Gastroesophageal sphincter (tissue), 3 donors: ENCODE data around the gene CTLA4.

Experiments used
- POLR2AphosphoS5 ChIP-seq: sonication (generic); formaldehyde crosslinking; IDR thresholded peaks from one replicate; pipeline ENCODE4 v1.6.1; 2017; ENCODE audit warnings: antibody characterized with exemption
- TF ChIP-seq, protein P1 (sequence below), 4 experiments: fragments of 200-600 bp in 2 of 4; fragments of 450-650 bp in 2 of 4; sonication (generic) in 1 of 4; IDR thresholded peaks; one replicate each; pipeline ENCODE4 v1.5.1; 2017 to 2019; ENCODE audit warnings: antibody characterized with exemption in 4 of 4, mild to moderate bottlenecking in 2 of 4, moderate library complexity in 2 of 4

DNA sequence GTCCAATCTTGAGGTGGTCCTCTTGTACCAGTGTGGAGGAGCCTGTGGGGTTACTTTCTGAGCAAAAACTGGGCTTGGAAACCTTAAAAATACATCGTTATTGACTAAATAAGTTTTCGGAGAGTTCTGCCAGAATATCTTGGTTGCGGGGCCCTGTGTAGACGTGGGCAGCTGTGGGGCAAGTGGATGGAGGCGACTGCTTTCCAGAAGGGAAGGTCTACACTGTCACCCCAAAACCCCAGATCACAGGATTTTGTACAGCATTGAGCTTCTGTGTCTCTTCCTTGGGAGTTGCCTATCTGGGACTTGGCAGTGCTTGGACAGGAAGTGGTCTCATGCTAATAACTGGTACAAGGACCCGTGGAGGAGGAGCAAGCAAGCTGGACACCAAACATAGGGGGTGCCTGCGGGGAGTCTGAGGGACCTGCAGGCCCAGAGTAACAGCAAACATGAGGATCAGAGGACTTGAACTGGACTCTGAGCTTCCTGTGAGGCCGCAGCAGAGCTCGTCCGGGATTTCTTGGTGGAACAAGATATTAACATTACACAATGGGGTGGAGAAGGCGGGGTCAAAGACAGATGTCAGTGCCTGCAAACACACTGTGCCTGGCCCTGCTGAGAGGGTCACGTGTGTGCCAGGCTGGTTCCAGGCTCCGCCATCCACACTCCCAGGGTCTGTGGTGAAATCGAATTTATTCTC, 48.0 kb upstream of the CTLA4 start:
- TF ChIP-seq, protein P1, sequence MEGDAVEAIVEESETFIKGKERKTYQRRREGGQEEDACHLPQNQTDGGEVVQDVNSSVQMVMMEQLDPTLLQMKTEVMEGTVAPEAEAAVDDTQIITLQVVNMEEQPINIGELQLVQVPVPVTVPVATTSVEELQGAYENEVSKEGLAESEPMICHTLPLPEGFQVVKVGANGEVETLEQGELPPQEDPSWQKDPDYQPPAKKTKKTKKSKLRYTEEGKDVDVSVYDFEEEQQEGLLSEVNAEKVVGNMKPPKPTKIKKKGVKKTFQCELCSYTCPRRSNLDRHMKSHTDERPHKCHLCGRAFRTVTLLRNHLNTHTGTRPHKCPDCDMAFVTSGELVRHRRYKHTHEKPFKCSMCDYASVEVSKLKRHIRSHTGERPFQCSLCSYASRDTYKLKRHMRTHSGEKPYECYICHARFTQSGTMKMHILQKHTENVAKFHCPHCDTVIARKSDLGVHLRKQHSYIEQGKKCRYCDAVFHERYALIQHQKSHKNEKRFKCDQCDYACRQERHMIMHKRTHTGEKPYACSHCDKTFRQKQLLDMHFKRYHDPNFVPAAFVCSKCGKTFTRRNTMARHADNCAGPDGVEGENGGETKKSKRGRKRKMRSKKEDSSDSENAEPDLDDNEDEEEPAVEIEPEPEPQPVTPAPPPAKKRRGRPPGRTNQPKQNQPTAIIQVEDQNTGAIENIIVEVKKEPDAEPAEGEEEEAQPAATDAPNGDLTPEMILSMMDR (IDR thresholded peaks at IDR 0.05) = no peak
- no peak for TF ChIP-seq POLR2AphosphoS5
